AG04450 (cell line): ENCODE measurements around the gene LITAF. TPM values are rescaled to one million over a fixed set of nuclear protein-coding genes. Genes with fewer than 3 reads are reported as not detected.

Source experiments
- CTCF ChIA-PET: fragments of 300-600, 350-600 bp; formaldehyde crosslinking; extraction: SDS; loops from one replicate; lab custom pipeline; 2022; ENCODE audit warnings: antibody characterized with exemption, inconsistent platforms; lab: Charles Lee
- POLR2A ChIA-PET: fragments of 350-600 bp; formaldehyde crosslinking; extraction: SDS; loops from one replicate; lab custom pipeline; 2021; ENCODE audit warnings: antibody characterized with exemption, inconsistent platforms; lab: Yijun Ruan, JAX
- DNase-seq: peaks from one replicate; pipeline ENCODE4 v3.0.0-alpha.2; 2011; ENCODE audit warnings: low read depth, low spot score
- H3K27ac ChIP-seq: one replicate; pipeline ENCODE4 v1.5.1; 2012; ENCODE audit warnings: low read depth, low read length, control low read depth
- H3K27me3 ChIP-seq: one replicate; pipeline ENCODE4 v1.6.0; 2012; ENCODE audit warnings: low read length; ENCODE audit not compliant: control insufficient read depth, insufficient read depth
- H3K4me3 ChIP-seq: 2 replicates; pipeline ENCODE4 v1.5.1; 2011; ENCODE audit warnings: mild to moderate bottlenecking, low read depth, low read length, control low read depth
- H3K9me3 ChIP-seq: 2 replicates; pipeline ENCODE4 v1.5.1; 2012; ENCODE audit warnings: low read length; ENCODE audit not compliant: control insufficient read depth, insufficient read depth
- polyA plus RNA-seq: library from polyadenylated mRNA; depleted of rRNA; stranded (reverse); fragments of >200 nt; gene quantifications from 2 replicates; pipeline ENCODE4 v1.2.3, GENCODE V29; 2011; rRNA removed
- TF ChIP-seq, protein P1 (sequence below): IDR thresholded peaks from 2 replicates; pipeline ENCODE4 v1.5.1; 2011; ENCODE audit warnings: low read depth, low read length, control low read depth, inconsistent platforms

The LITAF gene
- polyA plus RNA-seq, 1 experiment, result 190 TPM

DNA sequence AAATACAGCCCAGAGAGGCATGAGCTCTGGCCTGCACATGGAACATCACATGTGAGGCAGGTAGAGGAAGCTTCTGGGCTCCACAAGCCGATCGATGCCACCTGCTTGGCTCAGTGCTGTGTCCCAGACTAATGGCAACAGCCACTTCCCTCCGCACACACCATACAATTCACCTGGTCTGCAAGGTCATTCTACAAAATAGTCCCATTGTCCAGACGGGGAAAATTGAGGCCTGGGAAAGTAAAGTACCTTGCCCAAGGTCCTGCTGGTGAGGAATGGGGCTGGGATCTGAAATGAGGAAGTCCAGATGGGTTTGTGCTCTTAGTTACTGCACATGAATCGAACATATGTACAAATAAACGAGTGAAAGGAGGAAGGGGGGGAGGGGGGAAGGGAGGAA, 88.0 kb downstream of the LITAF start:
- H3K4me3 ChIP-seq, result no peak overlapping the region
- POLR2A ChIA-PET, result no interaction called here
- no peak overlapping the region for H3K27ac ChIP-seq

DNA sequence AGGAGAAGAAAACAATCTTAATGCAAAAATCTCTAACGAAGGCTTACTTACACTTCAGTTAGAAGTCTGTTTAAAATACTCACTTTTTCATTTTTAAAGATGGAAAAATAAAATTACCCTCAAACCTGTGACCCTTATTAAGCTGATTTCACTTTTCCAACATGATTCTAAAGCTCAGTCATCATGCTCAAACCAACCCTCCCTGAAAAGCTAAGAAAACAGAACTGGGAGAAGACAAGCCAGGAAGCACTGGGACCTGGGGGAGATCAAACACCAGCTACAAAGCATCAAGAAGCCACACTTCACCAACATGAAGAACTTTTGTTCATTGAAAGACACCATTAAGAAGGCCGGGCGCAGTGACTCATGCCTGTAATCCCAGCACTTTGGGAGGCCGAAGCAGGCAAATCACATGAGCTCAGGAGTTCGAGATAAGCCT, 88.8 kb downstream of the LITAF start:
- TF ChIP-seq, protein P1, sequence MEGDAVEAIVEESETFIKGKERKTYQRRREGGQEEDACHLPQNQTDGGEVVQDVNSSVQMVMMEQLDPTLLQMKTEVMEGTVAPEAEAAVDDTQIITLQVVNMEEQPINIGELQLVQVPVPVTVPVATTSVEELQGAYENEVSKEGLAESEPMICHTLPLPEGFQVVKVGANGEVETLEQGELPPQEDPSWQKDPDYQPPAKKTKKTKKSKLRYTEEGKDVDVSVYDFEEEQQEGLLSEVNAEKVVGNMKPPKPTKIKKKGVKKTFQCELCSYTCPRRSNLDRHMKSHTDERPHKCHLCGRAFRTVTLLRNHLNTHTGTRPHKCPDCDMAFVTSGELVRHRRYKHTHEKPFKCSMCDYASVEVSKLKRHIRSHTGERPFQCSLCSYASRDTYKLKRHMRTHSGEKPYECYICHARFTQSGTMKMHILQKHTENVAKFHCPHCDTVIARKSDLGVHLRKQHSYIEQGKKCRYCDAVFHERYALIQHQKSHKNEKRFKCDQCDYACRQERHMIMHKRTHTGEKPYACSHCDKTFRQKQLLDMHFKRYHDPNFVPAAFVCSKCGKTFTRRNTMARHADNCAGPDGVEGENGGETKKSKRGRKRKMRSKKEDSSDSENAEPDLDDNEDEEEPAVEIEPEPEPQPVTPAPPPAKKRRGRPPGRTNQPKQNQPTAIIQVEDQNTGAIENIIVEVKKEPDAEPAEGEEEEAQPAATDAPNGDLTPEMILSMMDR, result no peak
- H3K27me3 ChIP-seq, result no peaks in the 10 kb centered on the region
- H3K4me3 ChIP-seq, result no peak overlapping the region
- ChIA-PET CTCF (interaction anchor here (1.0 to 1.4 kb wide), 2 partner anchors 34 to 91 kb away, joined by 4 read pairs; no protein-coding TSS in a partner anchor), POLR2A (interaction anchor here (1.1 kb wide), 1 partner anchor 13 kb away, joined by 3 read pairs; no protein-coding TSS in a partner anchor)
- no peak for DNase-seq
- H3K9me3 ChIP-seq, result peaks cover 4% of the 10 kb centered on the region; the same call in 1 of the 2 replicates
- H3K27ac ChIP-seq, result peak overlapping the region; percentile 88

More for the DNA sequence above, 88.0 kb downstream of the LITAF start:
- TF ChIP-seq, protein P1, result no peak
- Histone ChIP-seq H3K27me3 (no peaks in the 10 kb centered on the region), H3K9me3 (no peaks in the 10 kb centered on the region)
- CTCF ChIA-PET, result no interaction called here
- DNase-seq, result no peak

Other genes with a start within 250 kb of the LITAF start
- gene RMI2, start 241.5 kb downstream of the LITAF start, polyA plus RNA-seq, result 3.8 and 4.7 TPM in 2 replicates
- gene SNN, start 81.5 kb upstream of the LITAF start, polyA plus RNA-seq, result 18.9 and 19.4 TPM in 2 replicates
- 35.8 and 37.7 TPM in 2 replicates for gene TXNDC11, start 155.9 kb upstream of the LITAF start, polyA plus RNA-seq
- gene ZC3H7A, start 210.3 kb upstream of the LITAF start, polyA plus RNA-seq, result 66.9 and 72.6 TPM in 2 replicates